ENCODE results near the gene AAK1.

DNA sequence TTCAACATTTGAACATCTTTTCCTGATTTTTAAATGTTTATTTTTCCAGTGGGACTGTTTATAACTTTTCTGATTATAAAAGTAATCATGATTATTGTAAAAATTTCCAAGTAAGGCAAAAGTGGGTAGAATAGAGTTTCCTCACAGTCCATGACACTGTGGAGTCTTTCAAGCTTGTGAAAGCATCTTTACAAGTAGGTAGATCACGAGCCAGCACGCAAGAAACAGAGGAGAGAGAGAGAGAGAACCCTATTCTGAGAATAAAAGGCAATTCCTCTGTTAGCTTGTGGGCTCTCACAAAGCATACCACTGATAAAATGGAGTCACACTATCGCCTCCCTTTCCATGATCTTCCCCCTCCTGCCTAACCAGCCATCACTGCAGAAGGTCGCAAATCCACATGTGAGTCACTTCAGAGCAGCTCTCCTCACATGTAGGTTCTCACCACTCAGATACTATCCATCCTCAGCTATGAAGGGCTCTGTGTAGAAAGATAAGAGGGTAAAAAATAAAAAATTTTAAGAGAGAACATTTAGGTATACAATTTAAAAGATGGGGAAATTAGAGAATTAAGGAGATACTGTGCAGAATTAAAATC, 40.3 kb downstream of the AAK1 start:
- TF ChIP-seq CTCF (IDR thresholded peaks at IDR 0.05), result no peak
- TF ChIP-seq POLR2A (IDR thresholded peaks at IDR 0.05), result no peak

All from esophagus squamous epithelium (tissue), 4 donors.